ENCODE results near the gene LDLRAD3. TPM values are rescaled to one million over a fixed set of nuclear protein-coding genes. Genes with fewer than 3 reads are reported as not detected.

The LDLRAD3 gene
- total RNA-seq, 1 donor from 2014 or later = 39.1 TPM

DNA sequence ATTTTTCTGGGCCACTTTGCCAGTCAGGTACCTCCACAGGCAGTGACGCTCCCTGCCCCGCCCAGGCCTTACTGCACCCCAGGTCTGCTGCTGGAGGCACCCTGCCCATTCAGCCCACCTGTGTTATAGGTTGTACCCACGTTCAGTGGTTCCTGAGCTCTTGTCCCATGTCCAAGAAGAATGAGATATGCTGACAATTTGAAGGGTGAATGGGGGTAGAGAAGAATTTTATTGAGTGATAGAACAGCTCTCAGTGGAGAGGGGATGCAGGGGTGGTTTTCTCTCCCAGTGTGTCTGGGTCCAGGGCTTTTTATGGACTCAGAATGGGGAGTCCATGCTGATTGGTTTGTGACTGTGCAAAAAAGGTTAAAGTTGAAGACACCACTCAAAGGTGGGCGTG lies 149.7 kb downstream of the LDLRAD3 start:
- peaks cover 34% of the 10 kb centered on the region for H3K36me3 Mint-ChIP-seq
- peaks cover 14% of the 10 kb centered on the region for H3K9me3 Mint-ChIP-seq
- no peaks in the 10 kb centered on the region for H3K27me3 Mint-ChIP-seq (ENCODE audit: low read depth)
- TF ChIP-seq, protein P1, sequence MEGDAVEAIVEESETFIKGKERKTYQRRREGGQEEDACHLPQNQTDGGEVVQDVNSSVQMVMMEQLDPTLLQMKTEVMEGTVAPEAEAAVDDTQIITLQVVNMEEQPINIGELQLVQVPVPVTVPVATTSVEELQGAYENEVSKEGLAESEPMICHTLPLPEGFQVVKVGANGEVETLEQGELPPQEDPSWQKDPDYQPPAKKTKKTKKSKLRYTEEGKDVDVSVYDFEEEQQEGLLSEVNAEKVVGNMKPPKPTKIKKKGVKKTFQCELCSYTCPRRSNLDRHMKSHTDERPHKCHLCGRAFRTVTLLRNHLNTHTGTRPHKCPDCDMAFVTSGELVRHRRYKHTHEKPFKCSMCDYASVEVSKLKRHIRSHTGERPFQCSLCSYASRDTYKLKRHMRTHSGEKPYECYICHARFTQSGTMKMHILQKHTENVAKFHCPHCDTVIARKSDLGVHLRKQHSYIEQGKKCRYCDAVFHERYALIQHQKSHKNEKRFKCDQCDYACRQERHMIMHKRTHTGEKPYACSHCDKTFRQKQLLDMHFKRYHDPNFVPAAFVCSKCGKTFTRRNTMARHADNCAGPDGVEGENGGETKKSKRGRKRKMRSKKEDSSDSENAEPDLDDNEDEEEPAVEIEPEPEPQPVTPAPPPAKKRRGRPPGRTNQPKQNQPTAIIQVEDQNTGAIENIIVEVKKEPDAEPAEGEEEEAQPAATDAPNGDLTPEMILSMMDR (IDR thresholded peaks at IDR 0.05; ENCODE audit: unreplicated experiment) = no peak
- no peak overlapping the region for H3K27ac Mint-ChIP-seq
- H3K4me3 Mint-ChIP-seq = no peak overlapping the region
- peaks cover 33% of the 10 kb centered on the region for H3K4me1 Mint-ChIP-seq
- no peak for DNase-seq (ENCODE audit: low spot score in 2 of 2, unreplicated experiment in 2 of 2)

DNA sequence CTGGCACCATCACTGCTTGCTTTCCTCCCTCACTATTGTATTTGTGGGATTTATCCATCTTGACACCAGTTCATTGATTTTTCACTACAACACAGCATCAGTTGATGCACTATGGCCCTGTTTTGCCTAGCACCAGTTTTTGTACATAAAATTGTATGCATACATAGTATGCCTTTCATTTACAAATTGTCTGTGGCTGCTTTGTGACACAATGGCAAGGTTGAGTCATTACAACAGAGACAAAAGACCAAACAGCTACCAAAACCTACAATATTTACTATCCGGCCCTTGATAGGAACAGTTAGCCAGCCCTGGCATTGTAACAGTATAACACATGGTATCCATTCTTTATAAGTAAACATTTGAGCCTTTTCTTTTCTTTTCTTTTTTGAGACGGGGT lies 150.3 kb downstream of the LDLRAD3 start:
- peaks cover 14% of the 10 kb centered on the region for H3K9me3 Mint-ChIP-seq
- H3K4me3 Mint-ChIP-seq = no peak overlapping the region
- no peak overlapping the region for H3K27ac Mint-ChIP-seq

DNA sequence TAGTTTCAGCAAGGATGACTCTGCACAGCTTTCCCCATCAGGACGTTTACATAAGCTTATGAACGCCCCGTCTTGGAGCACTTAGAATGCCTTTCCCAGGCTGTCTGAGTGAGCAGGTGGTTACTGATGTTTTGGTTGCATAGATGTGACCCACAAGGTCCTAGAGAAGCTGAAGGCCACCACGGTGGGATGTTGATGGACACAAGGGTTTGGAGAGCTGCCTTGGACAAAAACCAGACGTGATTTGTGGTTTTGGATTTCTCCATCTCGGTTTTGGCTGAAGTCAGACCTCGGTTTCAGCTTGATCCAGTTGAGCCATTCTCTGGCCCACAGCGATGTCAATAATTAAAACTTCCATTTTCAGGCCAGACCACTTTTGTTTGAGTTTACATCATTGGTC lies 151.9 kb downstream of the LDLRAD3 start:
- Mint-ChIP-seq H3K27ac (no peak overlapping the region), H3K27me3 (ENCODE audit: low read depth) (no peaks in the 10 kb centered on the region), H3K36me3 (peaks cover 48% of the 10 kb centered on the region), H3K9me3 (peaks cover 14% of the 10 kb centered on the region), H3K4me1 (peaks cover 23% of the 10 kb centered on the region), H3K4me3 (no peak overlapping the region)
- DNase-seq (ENCODE audit: low spot score in 2 of 2, unreplicated experiment in 2 of 2) = no peak
- TF ChIP-seq, protein P1 (IDR thresholded peaks at IDR 0.05; ENCODE audit: unreplicated experiment) = no peak

More for the DNA sequence above, 150.3 kb downstream of the LDLRAD3 start:
- Mint-ChIP-seq H3K4me1 (peaks cover 29% of the 10 kb centered on the region), H3K27me3 (ENCODE audit: low read depth) (no peaks in the 10 kb centered on the region), H3K36me3 (peaks cover 37% of the 10 kb centered on the region)
- TF ChIP-seq, protein P1 (IDR thresholded peaks at IDR 0.05; ENCODE audit: unreplicated experiment) = no peak
- no peak for DNase-seq (ENCODE audit: low spot score in 2 of 2, unreplicated experiment in 2 of 2)

DNA sequence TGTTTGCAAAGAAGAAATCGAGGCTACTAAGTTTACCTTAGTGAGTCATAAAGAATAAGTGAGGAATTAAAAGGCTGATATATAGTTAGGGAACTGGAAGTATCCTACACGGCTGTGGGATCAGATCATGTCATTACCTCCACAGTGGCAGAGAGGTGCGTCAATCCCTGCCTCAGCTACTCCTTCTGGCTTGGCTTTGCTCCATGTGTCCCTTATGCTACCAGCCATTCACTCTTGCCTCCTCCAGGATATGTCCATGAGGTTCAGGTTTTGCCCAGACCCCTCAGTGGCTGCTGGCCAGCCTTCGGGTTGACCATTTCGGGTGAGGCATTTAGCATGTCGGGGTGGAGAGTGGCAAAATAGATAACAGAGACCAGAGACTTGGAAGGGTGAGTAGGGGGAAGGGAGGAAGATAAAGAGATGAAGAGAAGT lies 153.4 kb downstream of the LDLRAD3 start:
- Mint-ChIP-seq H3K27ac (no peak overlapping the region), H3K4me3 (no peak overlapping the region), H3K27me3 (ENCODE audit: low read depth) (no peaks in the 10 kb centered on the region), H3K9me3 (peaks cover 14% of the 10 kb centered on the region), H3K4me1 (peaks cover 12% of the 10 kb centered on the region), H3K36me3 (peaks cover 54% of the 10 kb centered on the region)
- no peak for DNase-seq (ENCODE audit: low spot score in 2 of 2, unreplicated experiment in 2 of 2)
- TF ChIP-seq, protein P1 (IDR thresholded peaks at IDR 0.05; ENCODE audit: unreplicated experiment) = no peak

DNA sequence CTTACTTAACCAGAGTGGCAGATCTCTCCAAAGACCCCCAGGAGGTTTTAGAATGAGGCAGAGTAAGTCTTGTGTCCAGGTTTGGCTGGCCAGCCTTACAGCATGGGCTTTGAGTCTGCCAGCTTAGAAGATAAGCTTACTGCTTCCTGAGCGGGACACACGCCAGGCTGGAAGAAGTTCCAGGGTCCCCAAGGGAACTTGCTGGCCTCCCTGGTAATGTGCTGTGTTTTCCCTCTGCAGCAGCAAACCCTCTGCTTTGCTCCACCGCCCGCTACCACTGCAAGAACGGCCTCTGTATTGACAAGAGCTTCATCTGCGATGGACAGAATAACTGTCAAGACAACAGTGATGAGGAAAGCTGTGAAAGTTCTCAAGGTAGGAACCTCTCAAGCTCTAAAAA lies 154.2 kb downstream of the LDLRAD3 start:
- Mint-ChIP-seq H3K27me3 (ENCODE audit: low read depth) (no peaks in the 10 kb centered on the region), H3K27ac (no peak overlapping the region), H3K36me3 (peaks cover 51% of the 10 kb centered on the region), H3K4me1 (peaks cover 7% of the 10 kb centered on the region), H3K4me3 (no peak overlapping the region), H3K9me3 (peaks cover 10% of the 10 kb centered on the region)
- TF ChIP-seq, protein P1 (IDR thresholded peaks at IDR 0.05; ENCODE audit: unreplicated experiment) = no peak
- no peak for DNase-seq (ENCODE audit: low spot score in 2 of 2, unreplicated experiment in 2 of 2)

DNA sequence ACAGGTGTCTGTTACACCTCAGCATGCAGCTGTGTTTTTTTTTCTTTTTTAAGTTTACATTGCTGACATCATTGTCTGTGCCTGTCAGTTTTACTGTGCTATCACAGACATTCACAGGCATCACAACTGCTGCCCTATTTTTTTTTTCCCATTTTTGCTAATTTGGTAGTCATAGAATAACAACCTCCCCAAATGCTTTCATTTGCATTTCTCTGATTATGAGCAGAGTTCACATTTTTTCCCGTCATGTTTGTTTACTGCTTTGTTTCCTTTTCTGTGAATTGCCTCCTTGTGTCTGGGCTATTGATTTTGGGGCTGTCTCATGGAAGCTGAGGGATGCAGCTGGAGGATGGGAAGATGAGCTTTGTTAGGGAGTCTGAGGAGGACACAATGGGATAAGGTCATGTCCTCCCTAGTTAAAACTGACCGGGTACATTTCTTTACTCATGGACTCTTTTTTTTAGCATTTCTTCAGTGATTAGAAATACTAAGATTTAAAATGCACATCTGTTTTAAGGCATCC lies 155.1 kb downstream of the LDLRAD3 start:
- no peak overlapping the region for H3K4me3 Mint-ChIP-seq
- no peak for DNase-seq (ENCODE audit: low spot score in 2 of 2, unreplicated experiment in 2 of 2)
- peaks cover 4% of the 10 kb centered on the region for H3K9me3 Mint-ChIP-seq
- no peaks in the 10 kb centered on the region for H3K27me3 Mint-ChIP-seq (ENCODE audit: low read depth)
- H3K4me1 Mint-ChIP-seq = peaks cover 7% of the 10 kb centered on the region
- peaks cover 50% of the 10 kb centered on the region for H3K36me3 Mint-ChIP-seq
- no peak overlapping the region for H3K27ac Mint-ChIP-seq
- TF ChIP-seq, protein P1 (IDR thresholded peaks at IDR 0.05; ENCODE audit: unreplicated experiment) = no peak
